ENCODE data around the gene TPPP3.

DNA sequence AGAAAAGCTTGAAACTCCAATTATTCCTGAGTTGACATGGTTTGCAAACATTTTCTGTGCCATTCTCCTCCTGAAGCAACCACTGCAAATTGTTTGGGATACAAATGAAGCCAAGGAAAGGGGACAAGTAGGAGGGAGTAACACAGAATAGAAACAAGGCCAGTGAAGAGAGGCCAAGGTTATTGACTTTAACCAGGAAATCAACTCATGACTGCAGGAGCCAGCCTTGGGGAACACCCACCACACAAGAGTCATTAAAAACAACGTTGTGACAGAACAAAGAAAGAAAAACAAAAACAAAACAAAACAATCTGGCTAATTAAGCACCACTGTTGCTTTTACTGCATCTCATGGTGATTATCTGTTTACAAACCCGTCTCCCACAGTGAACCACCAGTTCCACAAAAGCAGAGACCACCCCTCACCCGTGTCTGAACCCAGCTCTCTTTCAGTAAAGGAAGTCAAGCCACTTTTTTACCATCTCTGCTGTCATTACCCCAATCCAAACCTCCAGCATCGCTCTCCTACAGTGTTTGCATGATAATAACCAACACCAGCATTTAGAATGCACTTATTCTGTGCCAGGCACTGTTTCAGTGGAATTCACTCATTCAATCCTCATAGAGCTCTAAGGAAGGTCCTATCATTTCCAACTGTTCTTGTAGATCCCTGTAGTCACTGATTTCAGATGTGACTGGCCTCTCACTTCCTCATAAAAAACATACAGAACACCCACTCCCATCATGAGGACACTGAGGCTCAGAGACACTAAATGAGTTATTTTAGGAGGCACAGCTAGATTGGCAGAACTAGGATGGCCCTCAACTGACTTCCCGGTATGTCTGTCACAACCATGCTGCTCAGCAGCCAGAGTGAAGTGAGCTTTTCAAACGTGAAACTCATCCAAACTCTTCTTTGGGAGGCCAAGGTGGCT lies 20.9 kb upstream of the TPPP3 start:
- TF ChIP-seq, protein P1, sequence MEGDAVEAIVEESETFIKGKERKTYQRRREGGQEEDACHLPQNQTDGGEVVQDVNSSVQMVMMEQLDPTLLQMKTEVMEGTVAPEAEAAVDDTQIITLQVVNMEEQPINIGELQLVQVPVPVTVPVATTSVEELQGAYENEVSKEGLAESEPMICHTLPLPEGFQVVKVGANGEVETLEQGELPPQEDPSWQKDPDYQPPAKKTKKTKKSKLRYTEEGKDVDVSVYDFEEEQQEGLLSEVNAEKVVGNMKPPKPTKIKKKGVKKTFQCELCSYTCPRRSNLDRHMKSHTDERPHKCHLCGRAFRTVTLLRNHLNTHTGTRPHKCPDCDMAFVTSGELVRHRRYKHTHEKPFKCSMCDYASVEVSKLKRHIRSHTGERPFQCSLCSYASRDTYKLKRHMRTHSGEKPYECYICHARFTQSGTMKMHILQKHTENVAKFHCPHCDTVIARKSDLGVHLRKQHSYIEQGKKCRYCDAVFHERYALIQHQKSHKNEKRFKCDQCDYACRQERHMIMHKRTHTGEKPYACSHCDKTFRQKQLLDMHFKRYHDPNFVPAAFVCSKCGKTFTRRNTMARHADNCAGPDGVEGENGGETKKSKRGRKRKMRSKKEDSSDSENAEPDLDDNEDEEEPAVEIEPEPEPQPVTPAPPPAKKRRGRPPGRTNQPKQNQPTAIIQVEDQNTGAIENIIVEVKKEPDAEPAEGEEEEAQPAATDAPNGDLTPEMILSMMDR (IDR thresholded peaks at IDR 0.05), result no peak
- TF ChIP-seq POLR2A (IDR thresholded peaks at IDR 0.05), result no peak

Data from lower leg skin (tissue), 3 donors.